ENCODE data around the gene ARL14EPL.

Gene ARL14EPL

GRCh38 chr5:116032094-116032517 is at the start of gene ARL14EPL:
ARL14EPL (plus strand) TSS chr5:116032472; CDS start chr5:116051466, 18,994 bp downstream.
- DNase-seq: no peak

- no peak for DNase-seq
Measured at GRCh38 chr5:115983519-115983918, 48.8 kb upstream of the ARL14EPL start.

- no peak for DNase-seq
Measured at GRCh38 chr5:115985802-115986757, 46.2 kb upstream of the ARL14EPL start.

- no peak for DNase-seq
Measured at GRCh38 chr5:115988002-115988401, 44.3 kb upstream of the ARL14EPL start.

GRCh38 chr5:115992848-115993350 is 39.4 kb upstream of the ARL14EPL start:
- DNase-seq: no peak

- no peak for DNase-seq
Measured at GRCh38 chr5:115995351-115995750, 36.9 kb upstream of the ARL14EPL start.

- DNase-seq: no peak
Measured at GRCh38 chr5:116002116-116002906, 30.0 kb upstream of the ARL14EPL start.

GRCh38 chr5:116004248-116004647 is 28.0 kb upstream of the ARL14EPL start:
- no peak for DNase-seq

- DNase-seq: no peak
Measured at GRCh38 chr5:116009806-116010205, 22.5 kb upstream of the ARL14EPL start.

- DNase-seq: no peak
Measured at GRCh38 chr5:116011046-116011445, 21.2 kb upstream of the ARL14EPL start.

- no peak for DNase-seq
Measured at GRCh38 chr5:116013207-116013785, 19.0 kb upstream of the ARL14EPL start.

- DNase-seq: no peak
Measured at GRCh38 chr5:116013936-116014335, 18.3 kb upstream of the ARL14EPL start.

- DNase-seq: no peak
Measured at GRCh38 chr5:116023619-116024018, 8.7 kb upstream of the ARL14EPL start.

GRCh38 chr5:116025866-116026265 is 6.4 kb upstream of the ARL14EPL start:
- no peak for DNase-seq

- DNase-seq: no peak
Measured at GRCh38 chr5:116032991-116033390, 719 bp downstream of the ARL14EPL start.

- DNase-seq: no peak
Measured at GRCh38 chr5:116035123-116035522, 2.9 kb downstream of the ARL14EPL start.

GRCh38 chr5:116037236-116037822 is 5.1 kb downstream of the ARL14EPL start:
- no peak for DNase-seq

- no peak for DNase-seq
Measured at GRCh38 chr5:116038817-116039216, 6.5 kb downstream of the ARL14EPL start.

- DNase-seq: no peak
Measured at GRCh38 chr5:116042375-116042774, 10.1 kb downstream of the ARL14EPL start.

GRCh38 chr5:116044073-116044472 is 11.8 kb downstream of the ARL14EPL start:
- no peak for DNase-seq

- no peak for DNase-seq
Measured at GRCh38 chr5:116045821-116046220, 13.5 kb downstream of the ARL14EPL start.

GRCh38 chr5:116046261-116046660 is 14.0 kb downstream of the ARL14EPL start:
- DNase-seq: no peak

GRCh38 chr5:116046823-116047222 is 14.6 kb downstream of the ARL14EPL start:
- no peak for DNase-seq
